MM.1S (cell line): ENCODE data around the gene ATRN.
"Not testable (repeated sequence)": the region's sequence is repeated elsewhere in the genome, so short reads cannot be mapped to it uniquely, and the experiment has no call there.

Experiments used
- DNase-seq: peaks from one replicate; pipeline ENCODE4 v3.0.0-alpha.2; 2015
- H2AFZ ChIP-seq: fragments of 300-600 bp; sonication (generic); 2 replicates; pipeline ENCODE4 v1.6.0; 2016; ENCODE audit warnings: antibody characterized with exemption, low read length
- H3F3A ChIP-seq: fragments of 300-600 bp; sonication (generic); 2 replicates; pipeline ENCODE4 v1.6.1; 2016; ENCODE audit warnings: mild to moderate bottlenecking, antibody characterized with exemption, low read length, moderate library complexity, mixed read lengths; ENCODE audit not compliant: insufficient read depth
- H3K27ac ChIP-seq: fragments of 300-600 bp; sonication (generic); 2 replicates; pipeline ENCODE4 v1.5.1; 2016; ENCODE audit warnings: mild to moderate bottlenecking, low read length
- H3K27me3 ChIP-seq: fragments of 300-600 bp; sonication (generic); replicated peaks from 2 replicates; pipeline ENCODE4 v1.6.0; 2016; ENCODE audit warnings: low read length; ENCODE audit not compliant: insufficient read depth
- H3K36me3 ChIP-seq: fragments of 300-600 bp; sonication (generic); replicated peaks from 2 replicates; pipeline ENCODE4 v1.6.1; 2016; ENCODE audit warnings: mild to moderate bottlenecking, low read length, mixed read lengths; ENCODE audit not compliant: insufficient read depth
- H3K4me1 ChIP-seq: fragments of 300-600 bp; sonication (generic); 2 replicates; pipeline ENCODE4 v1.6.1; 2016; ENCODE audit warnings: low read length, mixed read lengths
- H3K4me2 ChIP-seq: fragments of 300-600 bp; sonication (generic); 2 replicates; pipeline ENCODE4 v1.6.0; 2016; ENCODE audit warnings: low read depth, low read length
- H3K4me3 ChIP-seq: fragments of 300-600 bp; sonication (generic); 2 replicates; pipeline ENCODE4 v1.5.1; 2016; ENCODE audit warnings: low read length, mixed read lengths
- H3K79me2 ChIP-seq: fragments of 300-600 bp; sonication (generic); 2 replicates; pipeline ENCODE4 v1.6.1; 2016; ENCODE audit warnings: mixed run types, low read length, mixed read lengths
- H3K9ac ChIP-seq: fragments of 300-600 bp; sonication (generic); 2 replicates; pipeline ENCODE4 v1.6.1; 2016; ENCODE audit warnings: low read length, mixed read lengths
- H3K9me2 ChIP-seq: fragments of 300-600 bp; sonication (generic); replicated peaks from 2 replicates; pipeline ENCODE4 v1.6.1; 2016; ENCODE audit warnings: mild to moderate bottlenecking, low read length, mixed read lengths; ENCODE audit not compliant: insufficient read depth
- H3K9me3 ChIP-seq: fragments of 300-600 bp; sonication (generic); replicated peaks from 2 replicates; pipeline ENCODE4 v1.6.1; 2016; ENCODE audit warnings: mild to moderate bottlenecking, low read length, mixed read lengths; ENCODE audit not compliant: insufficient read depth
- H4K20me1 ChIP-seq: fragments of 300-600 bp; sonication (generic); 2 replicates; pipeline ENCODE4 v1.6.1; 2016; ENCODE audit warnings: mild to moderate bottlenecking, low read length, moderate library complexity, mixed read lengths; ENCODE audit not compliant: insufficient read depth
- CTCF ChIP-seq: fragments of 300-600 bp; sonication (generic); IDR thresholded peaks from 2 replicates; pipeline ENCODE4 v1.5.1; 2016; ENCODE audit warnings: antibody characterized with exemption, low read length, mixed read lengths
- EZH2 ChIP-seq: fragments of 300-600 bp; sonication (generic); optimal IDR thresholded peaks from 2 replicates; pipeline ENCODE3; 2017; ENCODE audit warnings: low read depth, mild to moderate bottlenecking, antibody characterized with exemption, low read length, mixed read lengths
- EZH2phosphoT487 ChIP-seq: fragments of 300-600 bp; sonication (generic); IDR thresholded peaks from 2 replicates; pipeline ENCODE4 v1.6.1; 2018; ENCODE audit warnings: antibody characterized with exemption, low read length

ATRN gene

GRCh38 chr20:3509064-3509463, 38.2 kb downstream of the ATRN start:
- no peaks in the 10 kb centered on the region for H4K20me1 ChIP-seq

GRCh38 chr20:3510110-3510509, 39.3 kb downstream of the ATRN start:
- no peak overlapping the region for H3K4me2 ChIP-seq
- DNase-seq: no peak
- H3K36me3 ChIP-seq: no peaks in the 10 kb centered on the region
- no peak overlapping the region for H2AFZ ChIP-seq
- no peaks in the 10 kb centered on the region for H3F3A ChIP-seq
- no peak overlapping the region for H3K9ac ChIP-seq
- H3K79me2 ChIP-seq: no peaks in the 10 kb centered on the region
- no peak overlapping the region for H3K4me3 ChIP-seq
- no peaks in the 10 kb centered on the region for H3K9me2 ChIP-seq
- no peaks in the 10 kb centered on the region for H3K9me3 ChIP-seq
- no peak overlapping the region for H3K27ac ChIP-seq
- H4K20me1 ChIP-seq: no peaks in the 10 kb centered on the region
- no peaks in the 10 kb centered on the region for H3K4me1 ChIP-seq
- TF ChIP-seq EZH2phosphoT487 (no peak), CTCF (no peak), EZH2 (no peak)
- no peaks in the 10 kb centered on the region for H3K27me3 ChIP-seq

More at GRCh38 chr20:3509064-3509463, 38.2 kb downstream of the ATRN start:
- Histone ChIP-seq H3K9me2 (no peaks in the 10 kb centered on the region), H3K4me1 (no peaks in the 10 kb centered on the region), H3F3A (no peaks in the 10 kb centered on the region), H3K9me3 (no peaks in the 10 kb centered on the region), H3K79me2 (no peaks in the 10 kb centered on the region), H3K27ac (no peak overlapping the region), H3K4me2 (no peak overlapping the region), H3K4me3 (no peak overlapping the region), H2AFZ (no peak overlapping the region), H3K36me3 (no peaks in the 10 kb centered on the region), H3K27me3 (no peaks in the 10 kb centered on the region), H3K9ac (no peak overlapping the region)
- DNase-seq: no peak
- TF ChIP-seq EZH2phosphoT487 (no peak), EZH2 (no peak), CTCF (no peak)

- H3K4me1 ChIP-seq, H3K36me3 ChIP-seq, H3K9me2 ChIP-seq, H3K27ac ChIP-seq, DNase-seq, H2AFZ ChIP-seq, H3K4me3 ChIP-seq, H3K4me2 ChIP-seq, H3K9ac ChIP-seq, H3K79me2 ChIP-seq, H3F3A ChIP-seq, H4K20me1 ChIP-seq, H3K27me3 ChIP-seq, H3K9me3 ChIP-seq: not testable (repeated sequence)
Observed at GRCh38 chr20:3512239-3512638, 41.4 kb downstream of the ATRN start.

- no peak for DNase-seq
- no peaks in the 10 kb centered on the region for H3K27me3 ChIP-seq
Observed at GRCh38 chr20:3514012-3514642, 43.3 kb downstream of the ATRN start.

More at GRCh38 chr20:3514012-3514642, 43.3 kb downstream of the ATRN start:
- no peak overlapping the region for H3K4me3 ChIP-seq
- H3K9me3 ChIP-seq: no peaks in the 10 kb centered on the region
- no peaks in the 10 kb centered on the region for H4K20me1 ChIP-seq
- no peaks in the 10 kb centered on the region for H3K79me2 ChIP-seq
- no peaks in the 10 kb centered on the region for H3K4me1 ChIP-seq
- TF ChIP-seq EZH2: no peak
- TF ChIP-seq CTCF: no peak
- no peak for TF ChIP-seq EZH2phosphoT487
- no peak overlapping the region for H3K4me2 ChIP-seq
- no peaks in the 10 kb centered on the region for H3F3A ChIP-seq
- H3K27ac ChIP-seq: no peak overlapping the region
- no peaks in the 10 kb centered on the region for H3K9me2 ChIP-seq
- H3K9ac ChIP-seq: no peak overlapping the region
- no peak overlapping the region for H2AFZ ChIP-seq
- H3K36me3 ChIP-seq: no peaks in the 10 kb centered on the region
